HCT116 (cell line): Measurements from ENCODE around the gene DRD4. TPM values are rescaled to one million over a fixed set of nuclear protein-coding genes. Genes with fewer than 3 reads are reported as not detected.

Experiments used
- ATAC-seq: fragments of 200-7000 bp; cut with Tn5 transposase; 2 replicates; pipeline ENCODE4 v1.9.1; 2020; ENCODE audit warnings: mild to moderate bottlenecking, moderate library complexity
- BruUV-seq: library from RNA; stranded (reverse); fragments of 400-500 nt; replicated peaks from 2 replicates; lab custom pipeline; 2021; lab: Mats Ljungman, UMichigan
- CTCF ChIA-PET: fragments of 300-600 bp; sonication (Branson Sonifier 250); formaldehyde crosslinking; loops from one replicate; lab custom pipeline; 2021; ENCODE audit warnings: antibody characterized with exemption; lab: Charles Lee
- POLR2A ChIA-PET: fragments of 300-600, 350-600 bp; sonication (Branson Sonifier 250); formaldehyde crosslinking; loops from one replicate; lab custom pipeline; 2021; ENCODE audit warnings: antibody characterized with exemption; lab: Charles Lee
- RAD21 ChIA-PET, 2 experiments: fragments of 300-600 bp; sonication (Branson Sonifier 250); formaldehyde crosslinking; loops; one replicate each; lab custom pipeline; 2023; ENCODE audit warnings: low total read pairs in 2 of 2; ENCODE audit not compliant: uncharacterized antibody in 2 of 2, unreplicated experiment in 2 of 2, low non-redundant PET in 1 of 2; lab: Charles Lee
- DNase-seq: peaks from one replicate; pipeline ENCODE4 v3.0.0-alpha.2; 2010; ENCODE audit warnings: low read depth, low spot score
- H2AFZ ChIP-seq: fragments of 200-600 bp; shearing (Covaris generic), sonication (generic); 2 replicates; pipeline ENCODE4 v1.6.1; 2017; ENCODE audit warnings: low read depth, mixed run types, mixed read lengths, antibody characterized with exemption, low read length; ENCODE audit not compliant: poor library complexity, severe bottlenecking
- H3K27ac ChIP-seq: 2 replicates; pipeline ENCODE4 v1.5.1; 2012; ENCODE audit warnings: low read depth, low read length
- H3K27me3 ChIP-seq: fragments of 200-600 bp; sonication (generic); 2 replicates; pipeline ENCODE4 v1.6.1; 2016; ENCODE audit warnings: mixed run types, low read length, mixed read lengths; ENCODE audit not compliant: insufficient read depth
- H3K36me3 ChIP-seq, 2 experiments: fragments of 200-500 bp in 1 of 2; fragments of 200-600 bp in 1 of 2; sonication (Bioruptor generic) in 1 of 2; sonication (generic) in 1 of 2; 2 replicates each; pipeline versions ENCODE4 v1.5.1 to v1.6.1; 2014 to 2016; ENCODE audit warnings: low read length in 2 of 2, inconsistent platforms in 1 of 2, mixed read lengths in 1 of 2, mixed run types in 1 of 2; ENCODE audit not compliant: insufficient read depth in 2 of 2, control insufficient read depth in 1 of 2
- H3K4me1 ChIP-seq, 2 experiments: fragments of 200-600 bp in 1 of 2; sonication (generic) in 1 of 2; 2 replicates each; pipeline versions ENCODE4 v1.5.1 to v1.6.1; 2012 to 2017; ENCODE audit warnings: low read length in 2 of 2, inconsistent platforms in 1 of 2, mild to moderate bottlenecking in 1 of 2, mixed read lengths in 1 of 2, mixed run types in 1 of 2, moderate library complexity in 1 of 2; ENCODE audit not compliant: insufficient read depth in 2 of 2, control insufficient read depth in 1 of 2
- H3K4me2 ChIP-seq: fragments of 200-600 bp; sonication (generic); 2 replicates; pipeline ENCODE4 v1.6.1; 2017; ENCODE audit warnings: mixed run types, low read length, mixed read lengths
- H3K4me3 ChIP-seq, 2 experiments: fragments of 200-600 bp in 1 of 2; sonication (generic) in 1 of 2; replicated peaks in 1 of 2; 2 replicates each; pipeline ENCODE4 v1.5.1; 2011 to 2016; ENCODE audit warnings: low read length in 2 of 2, control low read depth in 1 of 2, low read depth in 1 of 2, mild to moderate bottlenecking in 1 of 2, mixed read lengths in 1 of 2, mixed run types in 1 of 2
- H3K79me2 ChIP-seq: fragments of 200-600 bp; sonication (generic); 2 replicates; pipeline ENCODE4 v1.6.1; 2017; ENCODE audit warnings: mild to moderate bottlenecking, mixed run types, low read length, moderate library complexity, mixed read lengths; ENCODE audit not compliant: insufficient read depth
- H3K9ac ChIP-seq: fragments of 200-600 bp; sonication (generic); 2 replicates; pipeline ENCODE4 v1.6.1; 2016; ENCODE audit warnings: low read length, mixed read lengths
- H3K9me2 ChIP-seq: fragments of 200-600 bp; sonication (generic), shearing (Covaris generic); 2 replicates; pipeline ENCODE4 v1.6.1; 2017; ENCODE audit warnings: mixed run types, mild to moderate bottlenecking, moderate library complexity; ENCODE audit not compliant: insufficient read depth
- H3K9me3 ChIP-seq, 2 experiments: fragments of 200-500 bp in 1 of 2; fragments of 200-600 bp in 1 of 2; sonication (Bioruptor generic) in 1 of 2; sonication (generic) in 1 of 2; 2 replicates each; pipeline ENCODE4 v1.6.1; 2014 to 2017; ENCODE audit warnings: low read length in 2 of 2, mixed read lengths in 2 of 2, inconsistent platforms in 1 of 2, low read depth in 1 of 2, mild to moderate bottlenecking in 1 of 2, mixed run types in 1 of 2, moderate library complexity in 1 of 2; ENCODE audit not compliant: control insufficient read depth in 1 of 2, insufficient read depth in 1 of 2
- H4K20me1 ChIP-seq: fragments of 200-600 bp; sonication (generic), shearing (Covaris generic); 2 replicates; pipeline ENCODE4 v1.6.1; 2017; ENCODE audit warnings: mixed run types, mild to moderate bottlenecking, moderate library complexity; ENCODE audit not compliant: insufficient read depth
- ATF3 ChIP-seq: IDR thresholded peaks from 2 replicates; pipeline ENCODE4 v1.6.1; 2012
- CBX3 ChIP-seq: IDR thresholded peaks from 2 replicates; pipeline ENCODE4 v1.6.1; 2012; ENCODE audit warnings: low read depth
- CEBPB ChIP-seq: IDR thresholded peaks from 2 replicates; pipeline ENCODE4 v1.6.1; 2012; ENCODE audit warnings: low read depth
- EGR1 ChIP-seq: IDR thresholded peaks from 2 replicates; pipeline ENCODE4 v1.6.1; 2012; ENCODE audit warnings: low read depth
- RAD21 ChIP-seq: IDR thresholded peaks from 2 replicates; pipeline ENCODE4 v1.6.1; 2012; ENCODE audit warnings: low read depth, mild to moderate bottlenecking
- SP1 ChIP-seq: IDR thresholded peaks from 2 replicates; pipeline ENCODE4 v1.6.1; 2012; ENCODE audit warnings: low read depth
- TCF7L2 ChIP-seq: IDR thresholded peaks from 2 replicates; pipeline ENCODE4 v1.7.0; 2011; ENCODE audit warnings: borderline replicate concordance, inconsistent platforms; ENCODE audit not compliant: insufficient read depth, insufficient read length; ENCODE audit errors: extremely low read depth
- ZBTB33 ChIP-seq: IDR thresholded peaks from 2 replicates; pipeline ENCODE4 v1.6.1; 2011; ENCODE audit warnings: mild to moderate bottlenecking, low read length, moderate library complexity; ENCODE audit not compliant: insufficient replicate concordance; ENCODE audit errors: extremely low read depth
- ZFX ChIP-seq: fragments of 450-650 bp; IDR thresholded peaks from 2 replicates; pipeline ENCODE4 v1.6.1; 2017
- intact Hi-C: fragments of 100-400 bp; cut with micrococcal nuclease; formaldehyde crosslinking; loops from 2 replicates; pipeline ENCODE4 v1.10.0; 2022
- total RNA-seq: library from RNA; stranded (reverse); gene quantifications from one replicate; pipeline ENCODE4 v1.2.1, GENCODE V29; 2021; ENCODE audit not compliant: unreplicated experiment

The DRD4 gene
- total RNA-seq, 1 experiment from 2014 or later = 2.4 TPM

GRCh38 chr11:605286-606129 lies 31.6 kb upstream of the DRD4 start:
- no peak for ATAC-seq
- Histone ChIP-seq H3K4me2 (no peak overlapping the region), H3K36me3 (peaks cover 49 to 51% of the 10 kb centered on the region in 2 experiments; a peak in 3 of 4 replicates), H4K20me1 (no peaks in the 10 kb centered on the region), H3K27ac (no peak overlapping the region; the same call in 1 of the 2 replicates), H3K9ac (no peak overlapping the region), H2AFZ (no peak overlapping the region), H3K9me2 (no peaks in the 10 kb centered on the region), H3K4me3 (no peak overlapping the region), H3K9me3 (no peaks in the 10 kb centered on the region), H3K4me1 (no peaks in the 10 kb centered on the region), H3K79me2 (peaks cover 31% of the 10 kb centered on the region; the same call in 1 of the 2 replicates), H3K27me3 (no peaks in the 10 kb centered on the region)
- no TSS peak for BruUV-seq
- intact Hi-C loops = no loop called here
- no peak for TF ChIP-seq CBX3
- TF ChIP-seq CEBPB = no peak
- TF ChIP-seq TCF7L2 = no peak
- no peak for TF ChIP-seq RAD21
- TF ChIP-seq EGR1 = no peak
- no peak for TF ChIP-seq ZFX
- no peak for TF ChIP-seq SP1
- no peak for TF ChIP-seq ZBTB33
- no peak for TF ChIP-seq ATF3
- ChIA-PET POLR2A (no interaction called here), RAD21 (no interaction called here), CTCF (no interaction called here)
- no peak for DNase-seq
